Type B pancreatic cell (in vitro differentiated cells): Measurements from ENCODE around the gene GYPC. TPM values are rescaled to one million over a fixed set of nuclear protein-coding genes. Genes with fewer than 3 reads are reported as not detected.

Source experiments
- DNase-seq: peaks from one replicate; pipeline ENCODE4 v3.0.0; 2021; ENCODE audit warnings: mixed read lengths; ENCODE audit not compliant: unreplicated experiment; ENCODE audit errors: extremely low spot score
- H3K27ac Mint-ChIP-seq: 2 replicates; pipeline ENCODE4 v1.8.0; 2021; ENCODE audit warnings: mild to moderate bottlenecking, mixed read lengths
- H3K27me3 Mint-ChIP-seq: 2 replicates; pipeline ENCODE4 v1.8.0; 2021; ENCODE audit warnings: mixed read lengths
- H3K36me3 Mint-ChIP-seq: 2 replicates; pipeline ENCODE4 v1.8.0; 2021; ENCODE audit warnings: mixed read lengths
- H3K4me1 Mint-ChIP-seq: one replicate; pipeline ENCODE4 v1.8.0; 2021; ENCODE audit warnings: mixed read lengths; ENCODE audit not compliant: unreplicated experiment
- H3K4me3 Mint-ChIP-seq: 2 replicates; pipeline ENCODE4 v1.8.0; 2021; ENCODE audit warnings: mild to moderate bottlenecking, mixed read lengths
- H3K9me3 Mint-ChIP-seq: 2 replicates; pipeline ENCODE4 v1.8.0; 2021; ENCODE audit warnings: mixed read lengths
- total RNA-seq: library from RNA; stranded (reverse); gene quantifications from 2 replicates; pipeline ENCODE4 v1.2.1, GENCODE V29; 2021; ENCODE audit warnings: low replicate concordance
- TF ChIP-seq, protein P1 (sequence below): fragments of 200-600 bp; sonication (generic); conservative IDR thresholded peaks from 2 replicates; pipeline ENCODE4 v1.5.0; 2021; ENCODE audit warnings: antibody characterized with exemption, mild to moderate bottlenecking

Gene GYPC
- total RNA-seq, 1 donor from 2014 or later = 45.5 TPM

DNA sequence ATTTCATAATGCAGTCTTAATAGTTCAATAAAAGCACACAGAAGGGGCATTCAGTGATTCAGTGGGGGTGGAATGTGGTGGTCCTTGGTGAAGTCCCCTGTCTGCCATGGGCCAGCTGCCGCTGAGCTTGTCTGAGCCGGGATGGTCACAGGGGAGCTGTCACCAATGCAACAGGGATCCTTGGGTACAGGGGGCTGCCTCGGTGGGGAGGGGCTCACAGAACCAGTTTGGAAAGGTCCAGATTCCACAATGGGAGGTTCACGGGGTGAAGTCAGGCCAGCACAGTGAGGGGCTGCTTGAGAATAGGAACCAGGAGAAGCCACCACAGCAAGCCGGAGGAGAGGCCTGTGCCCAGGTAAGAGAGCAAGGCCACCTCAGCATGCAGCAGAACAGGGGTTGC, 75.4 kb downstream of the GYPC start:
- Mint-ChIP-seq H3K36me3 (no peaks in the 10 kb centered on the region), H3K9me3 (peaks cover 7% of the 10 kb centered on the region), H3K27ac (no peak overlapping the region), H3K27me3 (peaks cover 10% of the 10 kb centered on the region), H3K4me3 (no peak overlapping the region), H3K4me1 (no peaks in the 10 kb centered on the region)
- DNase-seq = no peak
- TF ChIP-seq, protein P1, sequence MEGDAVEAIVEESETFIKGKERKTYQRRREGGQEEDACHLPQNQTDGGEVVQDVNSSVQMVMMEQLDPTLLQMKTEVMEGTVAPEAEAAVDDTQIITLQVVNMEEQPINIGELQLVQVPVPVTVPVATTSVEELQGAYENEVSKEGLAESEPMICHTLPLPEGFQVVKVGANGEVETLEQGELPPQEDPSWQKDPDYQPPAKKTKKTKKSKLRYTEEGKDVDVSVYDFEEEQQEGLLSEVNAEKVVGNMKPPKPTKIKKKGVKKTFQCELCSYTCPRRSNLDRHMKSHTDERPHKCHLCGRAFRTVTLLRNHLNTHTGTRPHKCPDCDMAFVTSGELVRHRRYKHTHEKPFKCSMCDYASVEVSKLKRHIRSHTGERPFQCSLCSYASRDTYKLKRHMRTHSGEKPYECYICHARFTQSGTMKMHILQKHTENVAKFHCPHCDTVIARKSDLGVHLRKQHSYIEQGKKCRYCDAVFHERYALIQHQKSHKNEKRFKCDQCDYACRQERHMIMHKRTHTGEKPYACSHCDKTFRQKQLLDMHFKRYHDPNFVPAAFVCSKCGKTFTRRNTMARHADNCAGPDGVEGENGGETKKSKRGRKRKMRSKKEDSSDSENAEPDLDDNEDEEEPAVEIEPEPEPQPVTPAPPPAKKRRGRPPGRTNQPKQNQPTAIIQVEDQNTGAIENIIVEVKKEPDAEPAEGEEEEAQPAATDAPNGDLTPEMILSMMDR = no peak

- DNase-seq = no peak
- H3K4me3 Mint-ChIP-seq = no peak overlapping the region
- H3K36me3 Mint-ChIP-seq = no peaks in the 10 kb centered on the region
- no peak overlapping the region for H3K27ac Mint-ChIP-seq
- TF ChIP-seq, protein P1 = no peak
- H3K4me1 Mint-ChIP-seq = no peaks in the 10 kb centered on the region
- H3K27me3 Mint-ChIP-seq = peaks cover 10% of the 10 kb centered on the region
- H3K9me3 Mint-ChIP-seq = no peaks in the 10 kb centered on the region
Observed at GRCh38 chr2:126732682-126733245, 76.8 kb downstream of the GYPC start.

GRCh38 chr2:126733795-126734194, 77.8 kb downstream of the GYPC start:
- H3K36me3 Mint-ChIP-seq = no peaks in the 10 kb centered on the region
- DNase-seq = no peak
- H3K27me3 Mint-ChIP-seq = peaks cover 10% of the 10 kb centered on the region
- H3K4me1 Mint-ChIP-seq = no peaks in the 10 kb centered on the region
- no peak overlapping the region for H3K4me3 Mint-ChIP-seq
- no peak overlapping the region for H3K27ac Mint-ChIP-seq
- TF ChIP-seq, protein P1 = no peak
- H3K9me3 Mint-ChIP-seq = no peaks in the 10 kb centered on the region

GRCh38 chr2:126736133-126736874, 80.3 kb downstream of the GYPC start:
- Mint-ChIP-seq H3K4me3 (no peak overlapping the region), H3K9me3 (no peaks in the 10 kb centered on the region), H3K36me3 (no peaks in the 10 kb centered on the region), H3K27ac (no peak overlapping the region), H3K4me1 (no peaks in the 10 kb centered on the region), H3K27me3 (peaks cover 7% of the 10 kb centered on the region)
- TF ChIP-seq, protein P1 = no peak
- no peak for DNase-seq

- H3K27ac Mint-ChIP-seq = no peak overlapping the region
- no peaks in the 10 kb centered on the region for H3K4me1 Mint-ChIP-seq
- TF ChIP-seq, protein P1 = no peak
- no peak overlapping the region for H3K4me3 Mint-ChIP-seq
- DNase-seq = no peak
- H3K27me3 Mint-ChIP-seq = no peaks in the 10 kb centered on the region
- no peaks in the 10 kb centered on the region for H3K36me3 Mint-ChIP-seq
- H3K9me3 Mint-ChIP-seq = peaks cover 4% of the 10 kb centered on the region
Observed at GRCh38 chr2:126739141-126739540, 83.2 kb downstream of the GYPC start.
